PC-3 (cell line): ENCODE measurements around the gene RBM11. TPM values are rescaled to one million over a fixed set of nuclear protein-coding genes. Genes with fewer than 3 reads are reported as not detected.

Experiments used
- ATAC-seq: fragments of 200-7000 bp; cut with Tn5 transposase; 2 replicates; pipeline ENCODE4 v1.9.1; 2020; ENCODE audit warnings: mild to moderate bottlenecking, moderate library complexity
- BruUV-seq: library from RNA; stranded (reverse); fragments of 400-500 nt; replicated peaks from 2 replicates; lab custom pipeline; 2021; lab: Mats Ljungman, UMichigan
- CTCF ChIA-PET: fragments of 300-600 bp; sonication (Branson Sonifier 250); formaldehyde crosslinking; loops from one replicate; lab custom pipeline; 2022; ENCODE audit warnings: antibody characterized with exemption; lab: Charles Lee
- POLR2A ChIA-PET: fragments of 300-600 bp; sonication (Branson Sonifier 250); formaldehyde crosslinking; loops from one replicate; lab custom pipeline; 2022; ENCODE audit warnings: antibody characterized with exemption; ENCODE audit not compliant: unreplicated experiment; lab: Charles Lee
- DNase-seq: peaks from one replicate; pipeline ENCODE4 v3.0.0-alpha.2; 2015
- H2AFZ ChIP-seq: fragments of 300-600 bp; sonication (generic); 2 replicates; pipeline ENCODE4 v1.6.0; 2016; ENCODE audit warnings: antibody characterized with exemption, low read length
- H3F3A ChIP-seq: fragments of 300-600 bp; sonication (generic); one replicate; pipeline ENCODE4 v1.6.0; 2017; ENCODE audit warnings: antibody characterized with exemption, low read length, control low read depth, mild to moderate bottlenecking; ENCODE audit not compliant: unreplicated experiment
- H3K27ac ChIP-seq: fragments of 300-600 bp; sonication (generic); 2 replicates; pipeline ENCODE4 v1.5.1; 2016; ENCODE audit warnings: mild to moderate bottlenecking, low read length
- H3K27me3 ChIP-seq: fragments of 300-600 bp; sonication (generic); 2 replicates; pipeline ENCODE4 v1.6.1; 2016; ENCODE audit warnings: low read length, mixed read lengths
- H3K36me3 ChIP-seq: fragments of 300-600 bp; sonication (generic); 2 replicates; pipeline ENCODE4 v1.6.1; 2016; ENCODE audit warnings: low read depth, mixed run types, low read length, mixed read lengths
- H3K4me1 ChIP-seq: fragments of 300-600 bp; sonication (generic); 2 replicates; pipeline ENCODE4 v1.5.1; 2016; ENCODE audit warnings: low read length; ENCODE audit not compliant: insufficient read depth
- H3K4me2 ChIP-seq: fragments of 300-600 bp; sonication (generic); 2 replicates; pipeline ENCODE4 v1.6.0; 2016; ENCODE audit warnings: low read length
- H3K4me3 ChIP-seq: fragments of 300-600 bp; sonication (generic); 2 replicates; pipeline ENCODE4 v1.5.1; 2016; ENCODE audit warnings: mild to moderate bottlenecking, low read length, mixed read lengths
- H3K79me2 ChIP-seq: fragments of 300-600 bp; sonication (generic); 2 replicates; pipeline ENCODE4 v1.6.1; 2017; ENCODE audit warnings: low read length, mixed read lengths
- H3K9ac ChIP-seq: fragments of 300-600 bp; sonication (generic); 2 replicates; pipeline ENCODE4 v1.6.0; 2016; ENCODE audit warnings: mild to moderate bottlenecking, low read length
- H3K9me2 ChIP-seq: fragments of 300-600 bp; sonication (generic); replicated peaks from 2 replicates; pipeline ENCODE4 v1.6.1; 2016; ENCODE audit warnings: mixed run types, low read length, mixed read lengths
- H3K9me3 ChIP-seq: fragments of 300-600 bp; sonication (generic); 2 replicates; pipeline ENCODE4 v1.6.1; 2016; ENCODE audit warnings: low read length, mixed read lengths
- H4K20me1 ChIP-seq: fragments of 300-600 bp; sonication (generic); 2 replicates; pipeline ENCODE4 v1.6.1; 2016; ENCODE audit warnings: low read length, mixed read lengths
- CTCF ChIP-seq: fragments of 300-600 bp; sonication (generic); conservative IDR thresholded peaks from 2 replicates; pipeline ENCODE4 v1.5.1; 2017; ENCODE audit warnings: antibody characterized with exemption, low read depth, mild to moderate bottlenecking, low read length
- EZH2 ChIP-seq: fragments of 300-600 bp; sonication (generic); IDR thresholded peaks from one replicate; pipeline ENCODE4 v1.6.1; 2017; ENCODE audit warnings: antibody characterized with exemption, mild to moderate bottlenecking, low read length; ENCODE audit not compliant: unreplicated experiment
- EZH2phosphoT487 ChIP-seq: fragments of 300-600 bp; sonication (generic); IDR thresholded peaks from 2 replicates; pipeline ENCODE4 v1.6.1; 2018; ENCODE audit warnings: mild to moderate bottlenecking, antibody characterized with exemption, low read length, borderline replicate concordance
- intact Hi-C: fragments of 100-400 bp; cut with micrococcal nuclease; formaldehyde crosslinking; loops from 2 replicates; pipeline ENCODE4 v1.9.0; 2023
- total RNA-seq: library from RNA; depleted of rRNA; stranded (reverse); fragments of >200 nt; gene quantifications from 2 replicates; pipeline ENCODE4 v1.2.3, GENCODE V29; 2014; rRNA removed

The RBM11 gene
- total RNA-seq, 1 experiment from 2014 or later: 2.1 TPM

- no peaks in the 10 kb centered on the region for H3K9me3 ChIP-seq
- H3K4me1 ChIP-seq: no peaks in the 10 kb centered on the region
- H3K27ac ChIP-seq: no peak overlapping the region
- no peaks in the 10 kb centered on the region for H4K20me1 ChIP-seq
- H3K27me3 ChIP-seq: peaks cover 73% of the 10 kb centered on the region
- TF ChIP-seq EZH2phosphoT487 (no peak), CTCF (no peak), EZH2 (no peak)
- H3K9ac ChIP-seq: no peak overlapping the region
- H3F3A ChIP-seq: no peaks in the 10 kb centered on the region
- H3K4me2 ChIP-seq: no peak overlapping the region
- DNase-seq (no peak), ATAC-seq (no peak)
- CTCF ChIA-PET: no interaction called here
- H3K9me2 ChIP-seq: no peaks in the 10 kb centered on the region
- intact Hi-C loops: no loop called here
- H2AFZ ChIP-seq: no peak overlapping the region
- BruUV-seq: no TSS peak
- POLR2A ChIA-PET: no interaction called here
- no peaks in the 10 kb centered on the region for H3K79me2 ChIP-seq
- H3K4me3 ChIP-seq: no peak overlapping the region
- H3K36me3 ChIP-seq: no peaks in the 10 kb centered on the region
Observed at GRCh38 chr21:14275702-14276205, 59.8 kb downstream of the RBM11 start.

Other genes starting within 250 kb of the RBM11 start
- gene LIPI, start 5.2 kb upstream of the RBM11 start, total RNA-seq: not detected in 2 replicates
- 18.1 and 25.1 TPM in 2 replicates for gene HSPA13, start 167.0 kb downstream of the RBM11 start, total RNA-seq